Measurements from ENCODE around the gene NAV1.

The NAV1 gene

GRCh38 chr1:201495551-201496295 lies 43.2 kb upstream of the NAV1 start:
- DNase-seq (ENCODE audit: low read depth): no peak
- TF ChIP-seq CTCF (IDR thresholded peaks at IDR 0.05; ENCODE audit: control insufficient read depth, insufficient read depth, low read depth, low read length, missing control alignments): no peak
- no peak overlapping the region for H3K4me3 ChIP-seq (ENCODE audit: control insufficient read depth, low read depth, low read length)

GRCh38 chr1:201496296-201496690 lies 42.6 kb upstream of the NAV1 start:
- no peak overlapping the region for H3K4me3 ChIP-seq (ENCODE audit: control insufficient read depth, low read depth, low read length)
- no peak for DNase-seq (ENCODE audit: low read depth)
- no peak for TF ChIP-seq CTCF (IDR thresholded peaks at IDR 0.05; ENCODE audit: control insufficient read depth, insufficient read depth, low read depth, low read length, missing control alignments)

- no peak overlapping the region for H3K4me3 ChIP-seq (ENCODE audit: control insufficient read depth, low read depth, low read length)
- no peak for DNase-seq (ENCODE audit: low read depth)
Observed at GRCh38 chr1:201497935-201498509, 40.9 kb upstream of the NAV1 start.

GRCh38 chr1:201498621-201499020 lies 40.3 kb upstream of the NAV1 start:
- H3K4me3 ChIP-seq (ENCODE audit: control insufficient read depth, low read depth, low read length): no peak overlapping the region
- no peak for TF ChIP-seq CTCF (IDR thresholded peaks at IDR 0.05; ENCODE audit: control insufficient read depth, insufficient read depth, low read depth, low read length, missing control alignments)
- DNase-seq (ENCODE audit: low read depth): no peak

More at GRCh38 chr1:201497935-201498509, 40.9 kb upstream of the NAV1 start:
- TF ChIP-seq CTCF (IDR thresholded peaks at IDR 0.05; ENCODE audit: control insufficient read depth, insufficient read depth, low read depth, low read length, missing control alignments): no peak

- TF ChIP-seq CTCF (IDR thresholded peaks at IDR 0.05; ENCODE audit: control insufficient read depth, insufficient read depth, low read depth, low read length, missing control alignments): no peak
- no peak overlapping the region for H3K4me3 ChIP-seq (ENCODE audit: control insufficient read depth, low read depth, low read length)
- DNase-seq (ENCODE audit: low read depth): no peak
Observed at GRCh38 chr1:201499191-201499590, 39.7 kb upstream of the NAV1 start.

GRCh38 chr1:201499795-201500669 lies 38.9 kb upstream of the NAV1 start:
- no peak for DNase-seq (ENCODE audit: low read depth)
- H3K4me3 ChIP-seq (ENCODE audit: control insufficient read depth, low read depth, low read length): no peak overlapping the region
- TF ChIP-seq CTCF (IDR thresholded peaks at IDR 0.05; ENCODE audit: control insufficient read depth, insufficient read depth, low read depth, low read length, missing control alignments): no peak

Measured in AG09309 (cell line).